Endothelial cell of umbilical vein (primary cell): ENCODE measurements around the gene HDAC4. TPM values are rescaled to one million over a fixed set of nuclear protein-coding genes. Genes with fewer than 3 reads are reported as not detected.

Experiments
- BruUV-seq: library from RNA; stranded (reverse); fragments of 400-500 nt; replicated peaks from 2 replicates; lab custom pipeline; 2021; lab: Mats Ljungman, UMichigan
- CTCF ChIA-PET: fragments of 300-600, 350-600 bp; sonication (Branson Sonifier 250); formaldehyde crosslinking; loops from one replicate; lab custom pipeline; 2021; ENCODE audit warnings: antibody characterized with exemption, inconsistent platforms; lab: Charles Lee
- POLR2A ChIA-PET: fragments of 300-600, 350-600 bp; sonication (Branson Sonifier 250); formaldehyde crosslinking; loops from one replicate; lab custom pipeline; 2021; ENCODE audit warnings: antibody characterized with exemption, inconsistent platforms; lab: Charles Lee
- DNase-seq: peaks from one replicate; pipeline ENCODE4 v3.0.0-alpha.2; 2011; ENCODE audit warnings: low read depth, low spot score
- FAIRE-seq: peaks from 2 replicates; lab custom pipeline; 2011; peaks lifted over from hg19 to GRCh38; lab: Jason Lieb, UNC
- H2AFZ ChIP-seq: 2 replicates; pipeline ENCODE4 v1.6.0; 2012; ENCODE audit warnings: low read depth, low read length, control low read depth, inconsistent platforms
- H3K27ac ChIP-seq: 2 replicates; pipeline ENCODE4 v1.5.1; 2011; ENCODE audit warnings: low read depth, mild to moderate bottlenecking, control low read depth, low read length, moderate library complexity; ENCODE audit not compliant: insufficient read depth
- H3K27me3 ChIP-seq, 2 experiments: 2 replicates each; pipeline versions ENCODE4 v1.6.0 to v1.6.1; 2011; ENCODE audit warnings: low read length in 2 of 2, mixed read lengths in 1 of 2; ENCODE audit not compliant: control insufficient read depth in 2 of 2, insufficient read depth in 2 of 2
- H3K36me3 ChIP-seq, 2 experiments: 2 replicates in 1 of 2; 3 replicates in 1 of 2; pipeline ENCODE4 v1.5.1; 2011; ENCODE audit warnings: low read length in 2 of 2, mild to moderate bottlenecking in 1 of 2, moderate library complexity in 1 of 2; ENCODE audit not compliant: control insufficient read depth in 2 of 2, insufficient read depth in 2 of 2; ENCODE audit errors: extremely low read depth in 1 of 2
- H3K4me1 ChIP-seq: 3 replicates; pipeline ENCODE4 v1.5.1; 2011; ENCODE audit warnings: mild to moderate bottlenecking, low read length; ENCODE audit not compliant: control insufficient read depth, insufficient read depth; ENCODE audit errors: extremely low read depth
- H3K4me2 ChIP-seq: 2 replicates; pipeline ENCODE4 v1.6.1; 2011; ENCODE audit warnings: low read length, control low read depth, mixed read lengths; ENCODE audit not compliant: insufficient read depth
- H3K4me3 ChIP-seq, 3 experiments: fragments of 200-600 bp in 1 of 3; sonication (generic), shearing (Covaris generic) in 1 of 3; replicated peaks in 1 of 3; 2 replicates each; pipeline ENCODE4 v1.5.1; 2011 to 2016; ENCODE audit warnings: control low read depth in 3 of 3, low read length in 3 of 3, mild to moderate bottlenecking in 2 of 3, inconsistent platforms in 1 of 3, low read depth in 1 of 3, moderate library complexity in 1 of 3; ENCODE audit not compliant: insufficient read depth in 1 of 3
- H3K79me2 ChIP-seq: 2 replicates; pipeline ENCODE4 v1.6.0; 2012; ENCODE audit warnings: low read length, inconsistent platforms; ENCODE audit not compliant: control insufficient read depth, insufficient read depth
- H3K9ac ChIP-seq: replicated peaks from 2 replicates; pipeline ENCODE3; 2011; ENCODE audit warnings: low read length, control low read depth; ENCODE audit not compliant: insufficient read depth; ENCODE audit errors: extremely low read depth
- H3K9me1 ChIP-seq: replicated peaks from 3 replicates; pipeline ENCODE4 v1.6.0; 2011; ENCODE audit warnings: mild to moderate bottlenecking, low read length; ENCODE audit not compliant: control insufficient read depth, insufficient read depth; ENCODE audit errors: extremely low read depth
- H3K9me3 ChIP-seq: replicated peaks from 2 replicates; pipeline ENCODE4 v1.5.1; 2012; ENCODE audit warnings: low read length, inconsistent platforms; ENCODE audit not compliant: control insufficient read depth, insufficient read depth
- H4K20me1 ChIP-seq: replicated peaks from 2 replicates; pipeline ENCODE3; 2011; ENCODE audit warnings: mild to moderate bottlenecking, low read length; ENCODE audit not compliant: control insufficient read depth, insufficient read depth; ENCODE audit errors: extremely low read depth
- CTCF ChIP-seq, 2 donors: IDR thresholded peaks; 1 replicate in 1 of 2; 2 replicates in 1 of 2; pipeline ENCODE4 v1.5.1; 2011; ENCODE audit warnings: low read length in 2 of 2, mild to moderate bottlenecking in 2 of 2, moderate library complexity in 2 of 2, control low read depth in 1 of 2, inconsistent platforms in 1 of 2, low read depth in 1 of 2; ENCODE audit not compliant: insufficient read depth in 1 of 2; ENCODE audit errors: extremely low read depth in 1 of 2
- EZH2 ChIP-seq: IDR thresholded peaks from 2 replicates; pipeline ENCODE4 v1.6.1; 2012; ENCODE audit warnings: borderline replicate concordance, low read depth, mild to moderate bottlenecking, moderate library complexity, low read length, inconsistent platforms; ENCODE audit not compliant: severe bottlenecking
- FOS ChIP-seq: IDR thresholded peaks from 2 replicates; pipeline ENCODE4 v1.6.1; 2011; ENCODE audit warnings: mild to moderate bottlenecking, low read length, moderate library complexity, borderline replicate concordance; ENCODE audit not compliant: insufficient read depth
- GATA2 ChIP-seq: IDR thresholded peaks from 2 replicates; pipeline ENCODE4 v1.7.0; 2011; ENCODE audit warnings: low read depth, mild to moderate bottlenecking, moderate library complexity, mixed read lengths, low read length; ENCODE audit not compliant: insufficient read length, insufficient read depth
- JUN ChIP-seq: IDR thresholded peaks from 2 replicates; pipeline ENCODE4 v1.6.1; 2011; ENCODE audit warnings: borderline replicate concordance, low read depth; ENCODE audit not compliant: insufficient read length, insufficient read depth
- MAX ChIP-seq: IDR thresholded peaks from 2 replicates; pipeline ENCODE4 v1.6.1; 2011; ENCODE audit not compliant: insufficient read depth, insufficient read length
- MYC ChIP-seq: IDR thresholded peaks from one replicate; pipeline ENCODE4 v1.6.1; 2011; ENCODE audit warnings: mild to moderate bottlenecking, low read depth, low read length
- POLR2A ChIP-seq: IDR thresholded peaks from 2 replicates; pipeline ENCODE4 v1.6.1; 2012; ENCODE audit warnings: low read depth, mild to moderate bottlenecking, control low read depth, low read length
- POLR2AphosphoS5 ChIP-seq: IDR thresholded peaks from 2 replicates; pipeline ENCODE4 v1.6.1; 2012; ENCODE audit warnings: low read depth, mild to moderate bottlenecking, control low read depth, low read length, moderate library complexity; ENCODE audit not compliant: insufficient read depth
- dilution Hi-C: fragments of 300-500 bp; cut with MboI; formaldehyde crosslinking; loops from one replicate; pipeline ENCODE4 v1.15.0; 2019; ENCODE audit warnings: low sequenced_read_pairs; ENCODE audit not compliant: extremely low pct_ligation_motif_present
- intact Hi-C: fragments of 100-400 bp; cut with micrococcal nuclease; formaldehyde crosslinking; loops from one replicate; pipeline ENCODE4 v1.10.0; 2022
- polyA plus RNA-seq, 4 experiments: library from polyadenylated mRNA; depleted of rRNA in 3 of 4; stranded (reverse) in 3 of 4; unstranded in 1 of 4; fragments of >200 nt; gene quantifications; 2 replicates each; pipeline versions ENCODE4 v1.2.1 to v1.2.3, GENCODE V29; 2011 to 2012; ENCODE audit warnings: missing spikeins in 1 of 4
- total RNA-seq: library from RNA; stranded (reverse); gene quantifications from 2 replicates; pipeline ENCODE4 v1.2.3, GENCODE V29; 2021

The HDAC4 gene
- total and polyA plus RNA-seq, 2 donors (not counting 3 experiments of a cell fraction or from before 2014, with no cell fraction given): 13.4 to 33.0 TPM

- intact Hi-C loops: no loop called here
- Histone ChIP-seq H3K4me3 (no peak overlapping the region), H3K9ac (no peak overlapping the region), H4K20me1 (no peaks in the 10 kb centered on the region), H3K4me2 (no peak overlapping the region), H3K9me1 (no peaks in the 10 kb centered on the region), H3K79me2 (no peaks in the 10 kb centered on the region), H3K4me1 (no peaks in the 10 kb centered on the region), H3K9me3 (no peaks in the 10 kb centered on the region), H3K27ac (no peak overlapping the region), H3K36me3 (no peaks in the 10 kb centered on the region), H3K27me3 (no peaks in the 10 kb centered on the region), H2AFZ (no peak overlapping the region)
- ChIA-PET POLR2A (no interaction called here), CTCF (interaction anchor here (0.8 kb wide), 1 partner anchor 9 kb away, joined by 3 read pairs; no protein-coding TSS in a partner anchor)
- dilution Hi-C loops: no loop called here
- DNase-seq (no peak), FAIRE-seq (no peak)
- no TSS peak for BruUV-seq
- TF ChIP-seq FOS (no peak), MYC (no peak), POLR2AphosphoS5 (no peak), CTCF (IDR thresholded peaks at IDR 0.05; ENCODE audit: extremely low read depth in 1 of 2, insufficient read depth in 1 of 2, low read depth in 1 of 2, low read length in 2 of 2) (no peak), POLR2A (no peak), GATA2 (no peak), MAX (no peak), EZH2 (no peak), JUN (no peak)
Observed at GRCh38 chr2:239089884-239090283, 310.9 kb downstream of the HDAC4 start.
